Naive thymus-derived CD8-positive, alpha-beta T cell (primary cell): Measurements from ENCODE around the gene CYP8B1. TPM values are rescaled to one million over a fixed set of nuclear protein-coding genes. Genes with fewer than 3 reads are reported as not detected.
"Not testable (repeated sequence)": the region's sequence is repeated elsewhere in the genome, so short reads cannot be mapped to it uniquely, and the experiment has no call there.

Experiments used
- ATAC-seq, 2 donors: fragments of 150-1000 bp; cut with Tn5 transposase in 1 of 2; sonication (Bioruptor Pico), chemical (Tn5 transposase) in 1 of 2; 1 replicate in 1 of 2; 2 replicates in 1 of 2; pipeline ENCODE4 v1.10.0; 2021; ENCODE audit warnings: mild to moderate bottlenecking in 2 of 2, moderate library complexity in 2 of 2
- POLR2A ChIA-PET: fragments of 350-600 bp; sonication (Branson Sonifier 250); formaldehyde crosslinking; loops from one replicate; lab custom pipeline; 2021; ENCODE audit warnings: antibody characterized with exemption; lab: Charles Lee
- DNase-seq, 10 donors: peaks; one replicate each; pipeline versions ENCODE4 v3.0.0 to v3.0.0-alpha.2; 2020 to 2022
- H3K27ac Mint-ChIP-seq, 10 donors: one replicate each; pipeline ENCODE4 v1.8.0; 2020 to 2022; ENCODE audit warnings: mild to moderate bottlenecking in 10 of 10, mixed read lengths in 10 of 10, moderate library complexity in 4 of 10, inconsistent platforms in 1 of 10
- H3K27me3 Mint-ChIP-seq, 5 donors: one replicate each; pipeline ENCODE4 v1.8.0; 2021 to 2022; ENCODE audit warnings: mixed read lengths in 5 of 5
- H3K36me3 Mint-ChIP-seq, 3 donors: one replicate each; pipeline ENCODE4 v1.8.0; 2020 to 2022; ENCODE audit warnings: mixed read lengths in 3 of 3, mild to moderate bottlenecking in 2 of 3, inconsistent platforms in 1 of 3
- H3K4me1 Mint-ChIP-seq, 4 donors: one replicate each; pipeline ENCODE4 v1.8.0; 2021 to 2022; ENCODE audit warnings: mixed read lengths in 4 of 4
- H3K4me3 Mint-ChIP-seq, 10 donors: one replicate each; pipeline ENCODE4 v1.8.0; 2020 to 2022; ENCODE audit warnings: mild to moderate bottlenecking in 10 of 10, mixed read lengths in 10 of 10, moderate library complexity in 6 of 10, inconsistent platforms in 1 of 10
- H3K9me3 Mint-ChIP-seq, 9 donors: one replicate each; pipeline ENCODE4 v1.8.0; 2020 to 2022; ENCODE audit warnings: mixed read lengths in 9 of 9, mild to moderate bottlenecking in 3 of 9, inconsistent platforms in 1 of 9, moderate library complexity in 1 of 9
- polyA plus RNA-seq, 3 donors: library from polyadenylated mRNA; unstranded; fragments of 300-500 nt; fragmentation: Illumina TruSeq; gene quantifications; one replicate each; pipeline ENCODE4 v1.2.3, GENCODE V29; 2021
- total RNA-seq, 8 experiments: library from RNA in 2 of 8; stranded (reverse) in 2 of 8; gene quantifications; one replicate each; pipeline ENCODE4 v1.2.3 and lab custom pipeline; 2021 to 2026

CYP8B1 gene
- total and polyA plus RNA-seq, 5 experiments from 2014 or later, result not detected

- H3K4me3 Mint-ChIP-seq, result no peak overlapping the region
- H3K27me3 Mint-ChIP-seq, result peaks cover 0 to 16% (median 5%) of the 10 kb centered on the region in 5 donors
These were observed 24.8 kb upstream of the CYP8B1 start for GRCh38 chr3:42900226-42901072.

GRCh38 chr3:42898896-42899675, 23.4 kb upstream of the CYP8B1 start:
- Mint-ChIP-seq H3K9me3 (peaks cover 0 to 11% (median 5%) of the 10 kb centered on the region in 9 donors), H3K27ac (peak overlapping the region in 1 of 10 donors; percentile 43), H3K27me3 (peaks cover 0 to 7% (median 5%) of the 10 kb centered on the region in 5 donors), H3K4me1 (peaks cover 0 to 2% (median 0%) of the 10 kb centered on the region in 4 donors), H3K4me3 (no peak overlapping the region), H3K36me3 (peaks cover 0 to 6% (median 5%) of the 10 kb centered on the region in 3 donors)
- POLR2A ChIA-PET, result no interaction called here
- no peak for DNase-seq
- ATAC-seq, result no peak

More at GRCh38 chr3:42900226-42901072, 24.8 kb upstream of the CYP8B1 start:
- H3K27ac Mint-ChIP-seq, result no peak overlapping the region
- H3K36me3 Mint-ChIP-seq, result peaks cover 0 to 6% (median 5%) of the 10 kb centered on the region in 3 donors
- DNase-seq (no peak), ATAC-seq (no peak)
- H3K9me3 Mint-ChIP-seq, result peaks cover 0 to 19% (median 13%) of the 10 kb centered on the region in 9 donors
- POLR2A ChIA-PET, result no interaction called here
- peaks cover 0 to 7% (median 4%) of the 10 kb centered on the region in 4 donors for H3K4me1 Mint-ChIP-seq

- Mint-ChIP-seq H3K9me3 (peaks cover 0 to 2% (median 0%) of the 10 kb centered on the region in 9 donors), H3K27me3 (peaks cover 0 to 2% (median 0%) of the 10 kb centered on the region in 5 donors), H3K27ac (no peak overlapping the region), H3K4me1 (peaks cover 0 to 2% (median 0%) of the 10 kb centered on the region in 4 donors), H3K36me3 (no peaks in the 10 kb centered on the region), H3K4me3 (no peak overlapping the region)
- DNase-seq (no peak), ATAC-seq (no peak)
- POLR2A ChIA-PET, result no interaction called here
These were observed 19.8 kb upstream of the CYP8B1 start for GRCh38 chr3:42895580-42895868.

- Mint-ChIP-seq H3K9me3 (peaks cover 0 to 2% (median 0%) of the 10 kb centered on the region in 9 donors), H3K27ac (no peak overlapping the region), H3K36me3 (no peaks in the 10 kb centered on the region), H3K4me1 (peaks cover 0 to 2% (median 0%) of the 10 kb centered on the region in 4 donors), H3K27me3 (peaks cover 0 to 4% (median 0%) of the 10 kb centered on the region in 5 donors), H3K4me3 (no peak overlapping the region)
- POLR2A ChIA-PET, result no interaction called here
- ATAC-seq, result no peak
- no peak for DNase-seq
These were observed 19.3 kb upstream of the CYP8B1 start for GRCh38 chr3:42894698-42895579.

- Mint-ChIP-seq H3K4me3 (no peak overlapping the region), H3K36me3 (no peaks in the 10 kb centered on the region), H3K4me1 (peaks cover 0 to 2% (median 0%) of the 10 kb centered on the region in 4 donors), H3K9me3 (peaks cover 0 to 2% (median 0%) of the 10 kb centered on the region in 9 donors), H3K27me3 (peaks cover 0 to 9% (median 0%) of the 10 kb centered on the region in 5 donors), H3K27ac (no peak overlapping the region)
- POLR2A ChIA-PET, result no interaction called here
- DNase-seq (no peak), ATAC-seq (no peak)
These were observed 17.1 kb upstream of the CYP8B1 start for GRCh38 chr3:42892807-42893206.

- ATAC-seq, result no peak
- no peak overlapping the region for H3K27ac Mint-ChIP-seq
These were observed 16.5 kb upstream of the CYP8B1 start for GRCh38 chr3:42892169-42892568.

GRCh38 chr3:42891042-42891441, 15.4 kb upstream of the CYP8B1 start:
- no peaks in the 10 kb centered on the region for H3K36me3 Mint-ChIP-seq

More at GRCh38 chr3:42892169-42892568, 16.5 kb upstream of the CYP8B1 start:
- H3K36me3 Mint-ChIP-seq, result no peaks in the 10 kb centered on the region
- H3K27me3 Mint-ChIP-seq, result peaks cover 0 to 13% (median 3%) of the 10 kb centered on the region in 5 donors
- H3K9me3 Mint-ChIP-seq, result peaks cover 0 to 2% (median 0%) of the 10 kb centered on the region in 9 donors
- H3K4me3 Mint-ChIP-seq, result no peak overlapping the region
- H3K4me1 Mint-ChIP-seq, result peaks cover 0 to 2% (median 0%) of the 10 kb centered on the region in 4 donors
- DNase-seq, result no peak
- POLR2A ChIA-PET, result interaction anchor here (0.6 kb wide), 1 partner anchor 25 kb away, joined by 3 read pairs; no protein-coding TSS in a partner anchor

GRCh38 chr3:42887084-42887483, 11.4 kb upstream of the CYP8B1 start:
- H3K27ac Mint-ChIP-seq, result no peak overlapping the region
- no peaks in the 10 kb centered on the region for H3K36me3 Mint-ChIP-seq
- no peaks in the 10 kb centered on the region for H3K9me3 Mint-ChIP-seq
- no peak overlapping the region for H3K4me3 Mint-ChIP-seq
- ATAC-seq (no peak), DNase-seq (no peak)
- POLR2A ChIA-PET, result no interaction called here
- no peaks in the 10 kb centered on the region for H3K4me1 Mint-ChIP-seq
- peaks cover 0 to 15% (median 3%) of the 10 kb centered on the region in 5 donors for H3K27me3 Mint-ChIP-seq

More at GRCh38 chr3:42891042-42891441, 15.4 kb upstream of the CYP8B1 start:
- DNase-seq (no peak), ATAC-seq (no peak)
- POLR2A ChIA-PET, result no interaction called here
- H3K27ac Mint-ChIP-seq, result no peak overlapping the region
- H3K27me3 Mint-ChIP-seq, result peaks cover 0 to 13% (median 3%) of the 10 kb centered on the region in 5 donors
- H3K9me3 Mint-ChIP-seq, result peaks cover 0 to 2% (median 0%) of the 10 kb centered on the region in 9 donors
- H3K4me3 Mint-ChIP-seq, result no peak overlapping the region
- H3K4me1 Mint-ChIP-seq, result peaks cover 0 to 1% (median 0%) of the 10 kb centered on the region in 4 donors

GRCh38 chr3:42886294-42886822, 10.7 kb upstream of the CYP8B1 start:
- no peaks in the 10 kb centered on the region for H3K9me3 Mint-ChIP-seq
- POLR2A ChIA-PET, result no interaction called here
- no peak overlapping the region for H3K4me3 Mint-ChIP-seq
- peaks cover 2 to 5% (median 3%) of the 10 kb centered on the region in 4 donors for H3K4me1 Mint-ChIP-seq
- peaks cover 0 to 15% (median 3%) of the 10 kb centered on the region in 5 donors for H3K27me3 Mint-ChIP-seq
- no peak overlapping the region for H3K27ac Mint-ChIP-seq
- no peaks in the 10 kb centered on the region for H3K36me3 Mint-ChIP-seq
- ATAC-seq (no peak), DNase-seq (no peak)

- Mint-ChIP-seq H3K4me3 (no peak overlapping the region), H3K9me3 (no peaks in the 10 kb centered on the region), H3K4me1 (peaks cover 9 to 15% (median 11%) of the 10 kb centered on the region in 4 donors), H3K27ac (no peak overlapping the region), H3K36me3 (no peaks in the 10 kb centered on the region), H3K27me3 (peaks cover 0 to 15% (median 2%) of the 10 kb centered on the region in 5 donors)
- no peak for ATAC-seq
- DNase-seq, result no peak
- POLR2A ChIA-PET, result no interaction called here
These were observed 8.6 kb upstream of the CYP8B1 start for GRCh38 chr3:42884324-42884723.

GRCh38 chr3:42883251-42883930, 7.7 kb upstream of the CYP8B1 start:
- H3K27me3 Mint-ChIP-seq, POLR2A ChIA-PET, H3K9me3 Mint-ChIP-seq, H3K36me3 Mint-ChIP-seq, DNase-seq, ATAC-seq, H3K4me3 Mint-ChIP-seq: not testable (repeated sequence)
- Mint-ChIP-seq H3K27ac (peak overlapping the region in 2 of 10 donors; percentile 31 to 46), H3K4me1 (peaks cover 9 to 15% (median 11%) of the 10 kb centered on the region in 4 donors)
